RWPE2 (cell line): ENCODE results near the gene CLIC4.
"Not testable (repeated sequence)": the region's sequence is repeated elsewhere in the genome, so short reads cannot be mapped to it uniquely, and the experiment has no call there.

Experiments used
- ATAC-seq: fragments of 200-7000 bp; cut with Tn5 transposase; 3 replicates; pipeline ENCODE4 v1.9.1; 2021; ENCODE audit warnings: low read depth
- DNase-seq: peaks from one replicate; pipeline ENCODE4 v3.0.0-alpha.2; 2020; ENCODE audit warnings: low spot score
- H3K27ac ChIP-seq: fragments of 450-650 bp; 2 replicates; pipeline ENCODE4 v1.5.1; 2017; ENCODE audit warnings: mild to moderate bottlenecking; ENCODE audit not compliant: poor library complexity, severe bottlenecking
- H3K27me3 ChIP-seq: fragments of 250-450 bp; sonication (Bioruptor Pico); 2 replicates; pipeline ENCODE4 v1.5.1; 2021; ENCODE audit warnings: mild to moderate bottlenecking, moderate library complexity; ENCODE audit not compliant: insufficient read depth, poor library complexity, severe bottlenecking
- H3K36me3 ChIP-seq: fragments of 250-450 bp; sonication (Bioruptor Pico); 2 replicates; pipeline ENCODE4 v1.5.1; 2020; ENCODE audit warnings: low read depth, mild to moderate bottlenecking, moderate library complexity
- H3K4me1 ChIP-seq: fragments of 250-450 bp; sonication (Bioruptor Pico); 2 replicates; pipeline ENCODE4 v1.5.1; 2021; ENCODE audit warnings: mild to moderate bottlenecking, moderate library complexity; ENCODE audit not compliant: insufficient read depth, poor library complexity, severe bottlenecking
- H3K4me3 ChIP-seq: fragments of 250-450 bp; sonication (Bioruptor Pico); 2 replicates; pipeline ENCODE4 v1.5.1; 2021; ENCODE audit warnings: mild to moderate bottlenecking, moderate library complexity; ENCODE audit not compliant: severe bottlenecking
- H3K9me3 ChIP-seq: fragments of 250-450 bp; sonication (Bioruptor Pico); 2 replicates; pipeline ENCODE4 v1.5.1; 2021; ENCODE audit warnings: mild to moderate bottlenecking, moderate library complexity; ENCODE audit not compliant: severe bottlenecking
- TF ChIP-seq, protein P1 (sequence below): fragments of 450-650 bp; IDR thresholded peaks from one replicate; pipeline ENCODE4 v1.5.1; 2017; ENCODE audit warnings: mild to moderate bottlenecking, moderate library complexity; ENCODE audit not compliant: poor library complexity, severe bottlenecking

Gene CLIC4

DNA sequence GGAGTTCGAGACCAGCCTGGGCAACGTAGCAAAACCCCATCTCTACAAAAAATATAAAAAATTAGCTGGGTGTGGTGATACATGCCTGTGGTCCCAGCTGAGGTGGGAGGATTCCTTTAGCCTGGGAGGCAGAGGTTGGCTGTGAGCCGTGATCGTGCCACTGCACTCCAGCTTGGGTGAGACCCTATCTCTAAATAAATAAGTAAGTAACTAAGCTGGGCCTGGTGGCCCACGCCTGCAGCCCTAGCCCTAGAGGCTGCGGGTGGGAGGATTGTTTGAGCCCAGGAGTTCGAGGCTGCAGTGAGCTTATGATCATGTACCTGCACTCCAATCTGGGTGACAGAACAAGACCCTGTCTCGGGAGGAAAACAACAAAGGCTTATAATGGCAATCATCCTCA, 4.6 kb downstream of the CLIC4 start:
- no peak for ATAC-seq
- H3K27me3 ChIP-seq: no peaks in the 10 kb centered on the region
- TF ChIP-seq, protein P1, sequence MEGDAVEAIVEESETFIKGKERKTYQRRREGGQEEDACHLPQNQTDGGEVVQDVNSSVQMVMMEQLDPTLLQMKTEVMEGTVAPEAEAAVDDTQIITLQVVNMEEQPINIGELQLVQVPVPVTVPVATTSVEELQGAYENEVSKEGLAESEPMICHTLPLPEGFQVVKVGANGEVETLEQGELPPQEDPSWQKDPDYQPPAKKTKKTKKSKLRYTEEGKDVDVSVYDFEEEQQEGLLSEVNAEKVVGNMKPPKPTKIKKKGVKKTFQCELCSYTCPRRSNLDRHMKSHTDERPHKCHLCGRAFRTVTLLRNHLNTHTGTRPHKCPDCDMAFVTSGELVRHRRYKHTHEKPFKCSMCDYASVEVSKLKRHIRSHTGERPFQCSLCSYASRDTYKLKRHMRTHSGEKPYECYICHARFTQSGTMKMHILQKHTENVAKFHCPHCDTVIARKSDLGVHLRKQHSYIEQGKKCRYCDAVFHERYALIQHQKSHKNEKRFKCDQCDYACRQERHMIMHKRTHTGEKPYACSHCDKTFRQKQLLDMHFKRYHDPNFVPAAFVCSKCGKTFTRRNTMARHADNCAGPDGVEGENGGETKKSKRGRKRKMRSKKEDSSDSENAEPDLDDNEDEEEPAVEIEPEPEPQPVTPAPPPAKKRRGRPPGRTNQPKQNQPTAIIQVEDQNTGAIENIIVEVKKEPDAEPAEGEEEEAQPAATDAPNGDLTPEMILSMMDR: no peak
- H3K4me3 ChIP-seq: no peak overlapping the region
- no peak overlapping the region for H3K27ac ChIP-seq
- peaks cover 37% of the 10 kb centered on the region for H3K4me1 ChIP-seq
- H3K9me3 ChIP-seq: no peaks in the 10 kb centered on the region
- DNase-seq: no peak
- H3K36me3 ChIP-seq: peaks cover 13% of the 10 kb centered on the region

DNA sequence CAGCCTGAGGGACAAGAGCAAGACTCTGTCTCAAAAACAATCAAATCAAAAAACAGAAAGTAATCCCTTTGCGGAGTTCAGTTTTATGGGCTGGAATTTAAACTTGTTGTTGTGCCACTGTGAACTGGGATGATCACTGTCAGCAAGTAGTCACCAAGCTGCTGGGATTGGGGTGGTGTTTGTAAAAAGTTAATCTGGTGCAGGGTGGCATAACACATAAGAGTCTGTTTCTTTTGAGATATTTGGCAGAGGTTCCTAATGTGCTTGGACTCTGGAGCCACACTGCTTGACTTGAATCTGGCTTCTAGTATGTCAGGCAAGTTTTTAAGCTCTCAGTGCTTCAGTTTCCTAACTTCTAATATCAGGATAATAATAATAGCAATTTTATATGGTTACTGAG, 6.6 kb downstream of the CLIC4 start:
- Histone ChIP-seq H3K4me3 (no peak overlapping the region), H3K9me3 (no peaks in the 10 kb centered on the region), H3K36me3 (peaks cover 18% of the 10 kb centered on the region), H3K27me3 (no peaks in the 10 kb centered on the region), H3K27ac (no peak overlapping the region), H3K4me1 (peaks cover 37% of the 10 kb centered on the region)
- ATAC-seq (no peak), DNase-seq (no peak)
- TF ChIP-seq, protein P1: no peak

DNA sequence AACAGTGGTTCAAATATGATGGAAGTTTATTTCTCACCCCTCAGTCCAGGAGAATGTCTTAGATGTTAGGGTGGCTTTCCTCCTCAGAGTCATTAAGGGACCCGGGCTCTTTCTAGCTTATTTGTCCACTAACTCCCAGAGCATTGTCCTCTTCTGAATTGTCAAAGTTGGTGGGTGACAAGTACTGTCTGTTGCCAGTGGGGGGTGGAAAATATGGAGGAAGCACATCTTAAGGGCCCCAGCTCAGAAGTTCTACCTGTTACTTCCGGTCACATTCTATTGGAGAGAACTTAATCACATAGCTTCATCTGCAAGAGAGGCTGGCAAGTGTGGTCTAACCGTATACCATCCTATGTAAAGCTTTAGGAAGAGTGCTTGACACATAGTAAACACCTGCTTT, 7.1 kb downstream of the CLIC4 start:
- Histone ChIP-seq H3K4me3 (no peak overlapping the region), H3K36me3 (peaks cover 18% of the 10 kb centered on the region), H3K27ac (no peak overlapping the region), H3K4me1 (peaks cover 35% of the 10 kb centered on the region), H3K27me3 (no peaks in the 10 kb centered on the region), H3K9me3 (no peaks in the 10 kb centered on the region)
- ATAC-seq (peak; percentile 52), DNase-seq (no peak)
- TF ChIP-seq, protein P1: no peak

DNA sequence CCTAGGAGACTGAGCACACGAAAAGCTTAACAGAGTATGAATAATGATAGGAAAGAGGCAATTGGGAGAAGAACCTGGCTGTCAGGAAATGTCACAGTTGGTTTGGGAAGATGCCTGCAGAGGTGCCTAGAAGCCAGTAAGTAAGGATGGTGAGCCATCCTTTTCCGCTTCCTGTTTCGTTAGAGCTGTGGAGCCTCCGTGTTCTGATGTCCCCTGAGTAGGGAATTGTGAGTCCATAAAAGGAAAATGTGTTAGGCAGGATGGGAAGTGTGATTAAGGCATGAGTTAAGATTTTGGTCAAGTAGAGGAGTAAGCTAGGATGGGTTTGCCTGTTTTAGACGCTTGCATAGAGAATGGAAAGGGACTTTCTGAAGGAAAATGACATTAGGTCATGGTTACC, 9.0 kb downstream of the CLIC4 start:
- TF ChIP-seq, protein P1: no peak
- Histone ChIP-seq H3K27me3 (no peaks in the 10 kb centered on the region), H3K4me1 (peaks cover 29% of the 10 kb centered on the region), H3K27ac (no peak overlapping the region), H3K4me3 (no peak overlapping the region), H3K36me3 (peaks cover 22% of the 10 kb centered on the region), H3K9me3 (no peaks in the 10 kb centered on the region)
- DNase-seq (no peak), ATAC-seq (no peak)

DNA sequence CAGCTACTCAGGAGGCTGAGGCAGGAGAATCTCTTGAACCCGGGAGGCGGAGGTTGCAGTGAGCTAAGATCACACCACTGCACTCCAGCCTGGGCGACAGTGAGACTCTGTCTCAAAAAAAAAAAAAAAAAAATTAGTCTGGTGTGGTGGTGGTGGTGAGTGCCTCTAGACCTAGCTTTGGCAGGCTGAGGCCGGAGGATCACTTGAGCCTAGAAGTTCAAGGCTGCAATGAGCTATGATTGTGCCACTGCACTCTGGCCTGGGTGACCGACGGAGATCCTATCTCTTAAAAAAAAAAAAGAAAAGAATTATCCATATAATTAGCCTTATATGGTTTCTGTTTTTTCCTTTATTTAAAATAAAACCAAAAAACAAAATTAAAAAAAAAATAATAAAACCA, 10.1 kb downstream of the CLIC4 start:
- peaks cover 29% of the 10 kb centered on the region for H3K4me1 ChIP-seq
- H3K36me3 ChIP-seq: peaks cover 21% of the 10 kb centered on the region
- not testable (repeated sequence) for ATAC-seq, H3K27ac ChIP-seq, H3K27me3 ChIP-seq, H3K4me3 ChIP-seq, H3K9me3 ChIP-seq, DNase-seq
